ENCODE data around the gene TNIK. TPM values are rescaled to one million over a fixed set of nuclear protein-coding genes. Genes with fewer than 3 reads are reported as not detected.

The TNIK gene
- total RNA-seq, 2 donors from 2014 or later, result 96.4 to 98.9 TPM

DNA sequence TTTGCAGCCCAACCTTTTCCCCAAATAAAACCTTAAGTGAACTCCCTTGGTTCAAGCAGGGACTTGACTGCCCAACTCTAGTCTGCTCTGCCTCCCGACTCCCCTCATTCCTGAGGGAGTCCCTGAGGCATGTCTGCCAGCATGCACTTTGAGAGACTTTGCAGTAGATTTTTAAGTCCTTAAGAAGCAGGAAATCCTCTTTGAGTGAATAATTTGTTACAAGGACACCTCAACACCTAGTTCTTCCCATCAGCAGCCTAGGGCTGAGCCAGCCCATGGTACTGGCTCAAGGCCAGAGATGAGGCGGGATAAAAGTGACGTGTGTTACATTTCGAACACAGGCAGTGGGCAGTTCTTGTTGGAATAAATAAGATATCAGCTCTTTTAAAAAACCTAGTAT is 229.3 kb downstream of the TNIK start:
- no peak for ATAC-seq
- Mint-ChIP-seq H3K4me1 (peaks cover 29% of the 10 kb centered on the region), H3K36me3 (ENCODE audit: low read depth) (peaks cover 2% of the 10 kb centered on the region), H3K27me3 (no peaks in the 10 kb centered on the region), H3K27ac (no peak overlapping the region), H3K4me3 (no peak overlapping the region)
- H3K9me3 ChIP-seq (ENCODE audit: control insufficient read depth, low read length, poor library complexity, severe bottlenecking), result no peaks in the 10 kb centered on the region
- no peak for DNase-seq

GRCh38 chr3:171229173-171229572 is 231.0 kb downstream of the TNIK start:
- Mint-ChIP-seq H3K27ac (no peak overlapping the region), H3K4me3 (no peak overlapping the region), H3K36me3 (ENCODE audit: low read depth) (peaks cover 2% of the 10 kb centered on the region), H3K27me3 (no peaks in the 10 kb centered on the region), H3K4me1 (peaks cover 28% of the 10 kb centered on the region)
- no peak for ATAC-seq
- no peaks in the 10 kb centered on the region for H3K9me3 ChIP-seq (ENCODE audit: control insufficient read depth, low read length, poor library complexity, severe bottlenecking)
- no peak for DNase-seq

DNA sequence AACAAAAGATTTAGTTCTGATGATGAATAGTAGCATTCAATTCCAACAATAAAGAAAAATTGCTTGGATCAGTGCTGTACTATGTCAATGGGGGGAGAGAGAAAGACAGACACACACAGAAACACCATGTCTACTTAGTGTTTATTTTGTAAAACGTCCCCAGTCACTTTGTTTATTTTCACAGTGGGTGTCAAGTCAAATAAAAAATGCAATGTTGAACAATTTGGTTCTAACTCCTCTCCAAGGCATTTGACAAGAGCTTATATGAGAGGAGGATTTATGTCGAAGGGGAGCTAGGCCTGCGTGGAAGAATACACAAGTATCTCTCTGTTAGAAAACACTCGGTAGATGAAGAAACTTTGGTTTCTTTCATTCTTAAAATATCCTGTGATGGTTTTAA is 232.0 kb downstream of the TNIK start:
- Mint-ChIP-seq H3K4me3 (no peak overlapping the region), H3K27me3 (no peaks in the 10 kb centered on the region), H3K27ac (no peak overlapping the region), H3K4me1 (peaks cover 26% of the 10 kb centered on the region), H3K36me3 (ENCODE audit: low read depth) (peaks cover 2% of the 10 kb centered on the region)
- ATAC-seq (no peak), DNase-seq (no peak)
- no peaks in the 10 kb centered on the region for H3K9me3 ChIP-seq (ENCODE audit: control insufficient read depth, low read length, poor library complexity, severe bottlenecking)

DNA sequence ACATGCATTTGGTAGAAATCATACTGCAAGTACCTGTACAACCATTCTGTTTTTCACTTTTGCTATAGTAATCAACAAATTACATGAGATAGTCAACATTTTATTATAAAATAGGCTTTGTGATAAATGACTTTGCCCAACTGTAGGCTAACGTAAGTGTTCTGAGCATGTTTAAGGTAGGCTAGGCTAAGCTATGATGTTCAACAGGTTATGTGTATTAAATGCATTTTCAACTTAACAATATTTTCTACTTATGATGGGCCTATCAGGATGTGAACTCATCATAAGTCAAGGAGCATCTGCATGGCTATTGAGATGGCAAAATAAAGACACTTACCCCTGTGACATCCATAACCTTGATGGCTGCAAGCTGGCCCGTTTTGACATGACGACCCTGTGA is 232.4 kb downstream of the TNIK start:
- H3K27ac Mint-ChIP-seq, result no peak overlapping the region
- ATAC-seq, result no peak
- H3K36me3 Mint-ChIP-seq (ENCODE audit: low read depth), result peaks cover 2% of the 10 kb centered on the region
- H3K27me3 Mint-ChIP-seq, result no peaks in the 10 kb centered on the region
- no peaks in the 10 kb centered on the region for H3K9me3 ChIP-seq (ENCODE audit: control insufficient read depth, low read length, poor library complexity, severe bottlenecking)
- no peak for DNase-seq
- peaks cover 24% of the 10 kb centered on the region for H3K4me1 Mint-ChIP-seq
- no peak overlapping the region for H3K4me3 Mint-ChIP-seq

DNA sequence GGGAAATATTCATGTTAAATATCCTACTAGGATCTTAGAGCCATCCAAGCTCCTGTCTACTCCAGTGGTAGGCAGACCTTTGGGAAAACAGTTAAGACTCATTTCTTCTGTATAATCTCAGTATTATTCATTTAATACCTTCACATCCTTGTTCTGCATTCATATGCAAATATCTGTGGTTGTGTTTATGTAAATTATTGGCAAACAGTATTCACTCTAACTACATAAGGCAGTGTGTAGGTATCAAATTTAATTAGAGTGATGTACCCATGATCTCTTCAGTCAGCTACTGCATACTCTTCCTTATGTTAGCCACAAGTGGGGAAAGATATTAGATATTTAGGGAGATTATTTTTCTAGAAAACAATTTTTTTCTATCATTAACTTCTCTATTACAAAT is 232.8 kb downstream of the TNIK start:
- Mint-ChIP-seq H3K36me3 (ENCODE audit: low read depth) (peaks cover 2% of the 10 kb centered on the region), H3K27me3 (no peaks in the 10 kb centered on the region), H3K27ac (no peak overlapping the region), H3K4me3 (no peak overlapping the region), H3K4me1 (peaks cover 23% of the 10 kb centered on the region)
- no peaks in the 10 kb centered on the region for H3K9me3 ChIP-seq (ENCODE audit: control insufficient read depth, low read length, poor library complexity, severe bottlenecking)
- DNase-seq (no peak), ATAC-seq (no peak)

DNA sequence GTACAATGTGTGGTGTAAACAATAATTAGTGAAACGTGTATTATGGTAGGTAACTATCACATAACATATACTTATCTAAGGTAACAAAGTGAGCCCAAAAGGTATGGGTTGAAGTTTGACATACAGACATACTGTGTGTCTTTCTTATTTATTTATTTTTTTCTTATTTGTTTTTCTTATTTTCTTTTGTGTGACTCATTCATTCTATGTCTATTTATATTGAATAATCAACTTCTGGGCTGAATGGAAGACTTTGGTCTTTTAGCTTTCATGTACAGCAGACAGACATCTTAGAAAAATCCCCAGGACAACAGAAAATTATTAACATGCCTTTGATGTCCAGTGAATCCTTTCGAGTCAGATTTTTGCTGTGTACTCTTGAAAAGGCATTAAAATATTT is 233.4 kb downstream of the TNIK start:
- DNase-seq, result no peak
- ATAC-seq, result no peak
- peaks cover 23% of the 10 kb centered on the region for H3K4me1 Mint-ChIP-seq

GRCh38 chr3:171225708-171226107 is 234.5 kb downstream of the TNIK start:
- no peaks in the 10 kb centered on the region for H3K27me3 Mint-ChIP-seq
- H3K36me3 Mint-ChIP-seq (ENCODE audit: low read depth), result peaks cover 2% of the 10 kb centered on the region
- DNase-seq (no peak), ATAC-seq (no peak)
- H3K27ac Mint-ChIP-seq, result peak overlapping the region; percentile 53
- no peak overlapping the region for H3K4me3 Mint-ChIP-seq
- peaks cover 22% of the 10 kb centered on the region for H3K4me1 Mint-ChIP-seq
- H3K9me3 ChIP-seq (ENCODE audit: control insufficient read depth, low read length, poor library complexity, severe bottlenecking), result no peaks in the 10 kb centered on the region

More for the DNA sequence above, 233.4 kb downstream of the TNIK start:
- Mint-ChIP-seq H3K27me3 (no peaks in the 10 kb centered on the region), H3K36me3 (ENCODE audit: low read depth) (peaks cover 2% of the 10 kb centered on the region), H3K4me3 (no peak overlapping the region), H3K27ac (no peak overlapping the region)
- no peaks in the 10 kb centered on the region for H3K9me3 ChIP-seq (ENCODE audit: control insufficient read depth, low read length, poor library complexity, severe bottlenecking)

DNA sequence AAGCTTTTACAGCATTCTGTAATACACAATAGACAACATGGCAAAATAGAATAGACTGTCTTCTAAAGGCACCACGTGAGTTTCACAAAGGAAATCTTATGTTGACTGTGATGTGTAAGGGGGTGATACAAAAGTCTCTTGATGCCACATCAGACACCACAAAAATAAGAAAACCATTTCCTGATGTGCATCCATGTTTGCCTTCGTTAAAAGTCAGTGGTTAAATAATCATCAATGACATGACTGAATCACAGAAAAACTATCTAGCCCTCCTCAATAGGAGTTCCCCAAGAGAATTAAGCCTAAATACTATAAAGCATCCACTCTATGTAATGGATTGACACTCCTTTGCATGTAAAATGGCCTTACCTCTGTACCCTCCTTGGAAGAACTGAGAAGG is 235.0 kb downstream of the TNIK start:
- DNase-seq, result no peak
- no peaks in the 10 kb centered on the region for H3K9me3 ChIP-seq (ENCODE audit: control insufficient read depth, low read length, poor library complexity, severe bottlenecking)
- peak; percentile 89 for ATAC-seq
- Mint-ChIP-seq H3K4me3 (no peak overlapping the region), H3K27ac (peak overlapping the region; percentile 53), H3K4me1 (peaks cover 18% of the 10 kb centered on the region), H3K27me3 (no peaks in the 10 kb centered on the region), H3K36me3 (ENCODE audit: low read depth) (peaks cover 2% of the 10 kb centered on the region)

GRCh38 chr3:171223396-171223795 is 236.8 kb downstream of the TNIK start:
- peaks cover 2% of the 10 kb centered on the region for H3K36me3 Mint-ChIP-seq (ENCODE audit: low read depth)
- H3K27ac Mint-ChIP-seq, result no peak overlapping the region
- DNase-seq, result no peak
- H3K4me3 Mint-ChIP-seq, result no peak overlapping the region
- peaks cover 15% of the 10 kb centered on the region for H3K4me1 Mint-ChIP-seq
- H3K27me3 Mint-ChIP-seq, result no peaks in the 10 kb centered on the region
- H3K9me3 ChIP-seq (ENCODE audit: control insufficient read depth, low read length, poor library complexity, severe bottlenecking), result no peaks in the 10 kb centered on the region
- ATAC-seq, result no peak

- Mint-ChIP-seq H3K4me3 (no peak overlapping the region), H3K4me1 (peaks cover 17% of the 10 kb centered on the region), H3K27me3 (no peaks in the 10 kb centered on the region), H3K27ac (no peak overlapping the region), H3K36me3 (ENCODE audit: low read depth) (peaks cover 2% of the 10 kb centered on the region)
- DNase-seq, result no peak
- no peak for ATAC-seq
- H3K9me3 ChIP-seq (ENCODE audit: control insufficient read depth, low read length, poor library complexity, severe bottlenecking), result no peaks in the 10 kb centered on the region
Observed at GRCh38 chr3:171222995-171223394, 237.2 kb downstream of the TNIK start.

- H3K9me3 ChIP-seq (ENCODE audit: control insufficient read depth, low read length, poor library complexity, severe bottlenecking), result no peaks in the 10 kb centered on the region
- H3K36me3 Mint-ChIP-seq (ENCODE audit: low read depth), result peaks cover 4% of the 10 kb centered on the region
- no peaks in the 10 kb centered on the region for H3K27me3 Mint-ChIP-seq
- H3K4me3 Mint-ChIP-seq, result no peak overlapping the region
- peaks cover 24% of the 10 kb centered on the region for H3K4me1 Mint-ChIP-seq
- DNase-seq (no peak), ATAC-seq (no peak)
- H3K27ac Mint-ChIP-seq, result no peak overlapping the region
Observed at GRCh38 chr3:171221597-171221996, 238.6 kb downstream of the TNIK start.

DNA sequence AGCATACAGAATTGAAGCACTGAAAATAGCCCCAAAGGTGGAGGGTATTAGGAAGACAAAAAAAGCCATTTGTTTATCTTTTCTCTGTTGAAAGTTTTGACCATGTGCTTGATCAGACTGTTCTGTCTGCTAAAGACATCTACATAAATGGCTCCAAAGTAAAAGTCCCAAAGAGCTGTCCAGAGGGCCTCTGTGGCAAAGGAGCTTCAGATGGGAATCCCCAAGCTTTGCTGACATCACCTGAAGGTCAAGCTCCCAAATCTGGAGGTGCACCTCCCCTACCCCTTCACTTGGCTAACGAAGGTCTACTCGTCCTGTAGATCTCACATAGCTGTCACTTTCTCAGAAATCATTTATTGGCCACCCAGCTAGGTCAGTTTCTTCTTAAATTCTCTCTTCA is 239.1 kb downstream of the TNIK start:
- H3K4me1 Mint-ChIP-seq, result peaks cover 24% of the 10 kb centered on the region
- no peaks in the 10 kb centered on the region for H3K9me3 ChIP-seq (ENCODE audit: control insufficient read depth, low read length, poor library complexity, severe bottlenecking)
- no peak overlapping the region for H3K4me3 Mint-ChIP-seq
- no peak overlapping the region for H3K27ac Mint-ChIP-seq
- H3K27me3 Mint-ChIP-seq, result no peaks in the 10 kb centered on the region
- ATAC-seq (no peak), DNase-seq (no peak)
- H3K36me3 Mint-ChIP-seq (ENCODE audit: low read depth), result peaks cover 2% of the 10 kb centered on the region

DNA sequence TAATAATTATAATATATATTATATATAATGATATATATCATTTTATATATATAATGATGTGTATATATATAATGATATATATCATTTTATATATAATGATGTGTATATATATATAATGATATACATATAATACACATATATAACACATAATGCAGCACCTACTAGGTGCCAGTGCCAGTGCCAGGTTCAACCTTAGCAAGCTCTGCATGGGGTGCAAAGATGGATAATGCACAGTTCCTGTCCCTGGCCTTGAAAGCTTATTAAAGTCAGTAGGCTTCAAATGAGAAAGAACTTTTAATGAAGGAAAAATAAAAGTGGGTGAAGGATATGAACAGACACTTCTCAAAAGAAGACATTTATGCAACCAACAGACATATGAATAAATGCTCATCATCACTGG is 240.9 kb downstream of the TNIK start:
- H3K4me1 Mint-ChIP-seq, result peaks cover 20% of the 10 kb centered on the region
- H3K4me3 Mint-ChIP-seq, result no peak overlapping the region
- H3K27ac Mint-ChIP-seq, result no peak overlapping the region
- DNase-seq (no peak), ATAC-seq (no peak)
- H3K36me3 Mint-ChIP-seq (ENCODE audit: low read depth), result peaks cover 2% of the 10 kb centered on the region
- H3K27me3 Mint-ChIP-seq, result no peaks in the 10 kb centered on the region
- no peaks in the 10 kb centered on the region for H3K9me3 ChIP-seq (ENCODE audit: control insufficient read depth, low read length, poor library complexity, severe bottlenecking)

- Mint-ChIP-seq H3K4me1 (peaks cover 24% of the 10 kb centered on the region), H3K27me3 (no peaks in the 10 kb centered on the region), H3K4me3 (no peak overlapping the region), H3K27ac (no peak overlapping the region), H3K36me3 (ENCODE audit: low read depth) (peaks cover 2% of the 10 kb centered on the region)
- DNase-seq, result no peak
- no peak for ATAC-seq
- H3K9me3 ChIP-seq (ENCODE audit: control insufficient read depth, low read length, poor library complexity, severe bottlenecking), result no peaks in the 10 kb centered on the region
Observed at GRCh38 chr3:171218069-171218468, 242.1 kb downstream of the TNIK start.

DNA sequence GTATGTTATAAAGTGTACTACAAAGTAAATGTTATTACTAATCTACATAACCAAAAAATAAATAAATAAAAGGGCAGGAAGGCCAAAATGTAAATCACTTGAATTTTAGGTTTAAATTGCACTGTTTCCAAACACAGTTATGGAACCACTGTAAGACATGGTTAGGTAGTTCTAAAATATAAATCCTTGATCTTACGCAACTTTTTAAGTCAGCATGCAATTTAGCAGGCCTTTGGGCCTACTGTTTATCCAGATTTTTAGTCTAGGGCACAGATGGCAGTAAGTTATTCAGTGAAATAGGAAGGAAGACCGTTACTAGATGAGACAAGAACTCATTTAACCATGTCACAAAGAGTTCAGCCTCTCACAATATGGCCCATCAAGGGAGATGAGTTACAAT is 246.3 kb downstream of the TNIK start:
- ATAC-seq (no peak), DNase-seq (no peak)
- Mint-ChIP-seq H3K4me3 (no peak overlapping the region), H3K27me3 (no peaks in the 10 kb centered on the region), H3K36me3 (ENCODE audit: low read depth) (peaks cover 10% of the 10 kb centered on the region), H3K27ac (no peak overlapping the region), H3K4me1 (peaks cover 25% of the 10 kb centered on the region)
- no peaks in the 10 kb centered on the region for H3K9me3 ChIP-seq (ENCODE audit: control insufficient read depth, low read length, poor library complexity, severe bottlenecking)

Measured in T-helper 17 cell (primary cell).